Right ventricle myocardium inferior (tissue), 1 donor: ENCODE data around the gene CALHM4. TPM values are rescaled to one million over a fixed set of nuclear protein-coding genes. Genes with fewer than 3 reads are reported as not detected.

Experiments used
- total RNA-seq: library from RNA; stranded (reverse); fragmentation: NEBNext Ultra II Directional; extraction: Animal tissue kit (Norgen Biotek cat#: 25700); gene quantifications from one replicate; pipeline ENCODE4 v1.2.1, GENCODE V29; 2021
- donor health status: DM: no; HTN: yes; CAD: no; lungs with severe emphysema.

CALHM4 gene
- total RNA-seq, 1 donor from 2014 or later = not detected

Other genes starting within 250 kb of the CALHM4 start
- gene DSE, start 182.8 kb upstream of the CALHM4 start, total RNA-seq = 11.6 TPM
- gene CALHM6, start 92.4 kb upstream of the CALHM4 start, total RNA-seq = 2.9 TPM
- 2.9 TPM for gene CALHM5, start 42.1 kb upstream of the CALHM4 start, total RNA-seq
- not detected for gene TRAPPC3L, start 8.1 kb upstream of the CALHM4 start, total RNA-seq
- 72.6 TPM for gene RWDD1, start 17.8 kb downstream of the CALHM4 start, total RNA-seq
- not detected for gene RSPH4A, start 62.7 kb downstream of the CALHM4 start, total RNA-seq
- 3.8 TPM for gene ZUP1, start 115.0 kb downstream of the CALHM4 start, total RNA-seq
- gene KPNA5, start 127.5 kb downstream of the CALHM4 start, total RNA-seq = 7.3 TPM
- 3.8 TPM for gene FAM162B, start 212.0 kb downstream of the CALHM4 start, total RNA-seq